LNCaP clone FGC (cell line): ENCODE measurements around the gene SERGEF.

Experiments
- DNase-seq: peaks from one replicate; pipeline ENCODE4 v3.0.0-alpha.2; 2011; ENCODE audit warnings: low read depth
- H3K4me3 ChIP-seq: 2 replicates; pipeline ENCODE4 v1.5.1; 2011; ENCODE audit warnings: mild to moderate bottlenecking, low read depth, low read length, control low read depth
- CTCF ChIP-seq: IDR thresholded peaks from 2 replicates; pipeline ENCODE4 v1.5.1; 2012; ENCODE audit warnings: mild to moderate bottlenecking; ENCODE audit not compliant: control insufficient read depth, insufficient read depth; ENCODE audit errors: extremely low read depth

Gene SERGEF

GRCh38 chr11:17917556-17917955 is 95.3 kb downstream of the SERGEF start:
- TF ChIP-seq CTCF: no peak
- DNase-seq: no peak
- H3K4me3 ChIP-seq: no peak overlapping the region

GRCh38 chr11:17915500-17916143 is 97.2 kb downstream of the SERGEF start:
- no peak overlapping the region for H3K4me3 ChIP-seq
- no peak for DNase-seq
- no peak for TF ChIP-seq CTCF

GRCh38 chr11:17914957-17915356 is 97.9 kb downstream of the SERGEF start:
- DNase-seq: no peak
- no peak overlapping the region for H3K4me3 ChIP-seq
- TF ChIP-seq CTCF: no peak

GRCh38 chr11:17907046-17907445 is 105.8 kb downstream of the SERGEF start:
- DNase-seq: no peak
- no peak overlapping the region for H3K4me3 ChIP-seq
- TF ChIP-seq CTCF: no peak

GRCh38 chr11:17906436-17906835 is 106.4 kb downstream of the SERGEF start:
- DNase-seq: no peak
- H3K4me3 ChIP-seq: no peak overlapping the region
- peak; percentile 79 for TF ChIP-seq CTCF

GRCh38 chr11:17905477-17905876 is 107.4 kb downstream of the SERGEF start:
- TF ChIP-seq CTCF: no peak
- no peak overlapping the region for H3K4me3 ChIP-seq
- DNase-seq: no peak

- DNase-seq: no peak
- no peak for TF ChIP-seq CTCF
- H3K4me3 ChIP-seq: no peak overlapping the region
These were observed 111.4 kb downstream of the SERGEF start for GRCh38 chr11:17901481-17901880.
